HepG2 (cell line): ENCODE results near the gene CDC37. TPM values are rescaled to one million over a fixed set of nuclear protein-coding genes. Genes with fewer than 3 reads are reported as not detected.
A peak's percentile ranks its signal among the peaks of the same experiment; 100 is the strongest.

Experiments
- CEBPG ChIP-seq: IDR thresholded peaks from 2 replicates; pipeline ENCODE4 v1.6.1; 2016
- CHCHD3 ChIP-seq: sonication (generic); formaldehyde crosslinking; IDR thresholded peaks from 2 replicates; pipeline ENCODE4 v1.8.0; 2022; ENCODE audit warnings: mild to moderate bottlenecking, missing genetic modification reagents, moderate library complexity
- CREM ChIP-seq, 2 experiments: sonication (generic) in 1 of 2; formaldehyde crosslinking in 1 of 2; IDR thresholded peaks; 2 replicates each; pipeline versions ENCODE4 v1.4.0 to v1.6.1; 2016 to 2020; ENCODE audit warnings: antibody characterized with exemption in 1 of 2, mild to moderate bottlenecking in 1 of 2, missing genetic modification reagents in 1 of 2
- EED ChIP-seq: sonication (generic); formaldehyde crosslinking; IDR thresholded peaks from 2 replicates; pipeline ENCODE4 v1.5.0; 2020; ENCODE audit warnings: mild to moderate bottlenecking, missing genetic modification reagents
- EZH2 ChIP-seq: conservative IDR thresholded peaks from 2 replicates; pipeline ENCODE4 v1.6.1; 2012; ENCODE audit warnings: mild to moderate bottlenecking, low read depth, low read length, moderate library complexity
- FOXA3 ChIP-seq: IDR thresholded peaks from 2 replicates; pipeline ENCODE4 v1.6.1; 2016; ENCODE audit warnings: missing genetic modification reagents, missing compliant biosample characterization
- KDM5A ChIP-seq: fragments of 200-600 bp; sonication (generic); IDR thresholded peaks from 2 replicates; pipeline ENCODE4 v1.7.0; 2018; ENCODE audit warnings: antibody characterized with exemption, mild to moderate bottlenecking, low read length, borderline replicate concordance
- KDM6A ChIP-seq: IDR thresholded peaks from 2 replicates; pipeline ENCODE4 v1.6.1; 2016; ENCODE audit warnings: low read depth
- ZNF124 ChIP-seq: sonication (generic); formaldehyde crosslinking; IDR thresholded peaks from 2 replicates; pipeline ENCODE4 v1.4.0; 2020; ENCODE audit warnings: missing genetic modification reagents
- ZNF230 ChIP-seq: sonication (generic); formaldehyde crosslinking; IDR thresholded peaks from 2 replicates; pipeline ENCODE4 v1.4.0; 2020; ENCODE audit warnings: mild to moderate bottlenecking, missing genetic modification reagents
- ZNF292 ChIP-seq: sonication (generic); formaldehyde crosslinking; IDR thresholded peaks from 2 replicates; pipeline ENCODE4 v1.8.1; 2022; ENCODE audit warnings: mild to moderate bottlenecking, low read depth, missing genetic modification reagents, borderline replicate concordance
- ZNF451 ChIP-seq: sonication (generic); formaldehyde crosslinking; IDR thresholded peaks from 2 replicates; pipeline ENCODE4 v1.5.0; 2020; ENCODE audit warnings: mild to moderate bottlenecking, missing genetic modification reagents
- ZNF709 ChIP-seq: sonication (generic); formaldehyde crosslinking; IDR thresholded peaks from 2 replicates; pipeline ENCODE4 v1.5.0; 2020; ENCODE audit warnings: mild to moderate bottlenecking, missing genetic modification reagents
- ZNF749 ChIP-seq: sonication (generic); formaldehyde crosslinking; IDR thresholded peaks from 2 replicates; pipeline ENCODE4 v1.8.0; 2022; ENCODE audit warnings: mild to moderate bottlenecking, missing genetic modification reagents, moderate library complexity, borderline replicate concordance
- ZNF879 ChIP-seq: sonication (generic); formaldehyde crosslinking; IDR thresholded peaks from 2 replicates; pipeline ENCODE4 v1.8.1; 2023; ENCODE audit warnings: missing genetic modification reagents
- ZSCAN20 ChIP-seq: sonication (generic); formaldehyde crosslinking; IDR thresholded peaks from 2 replicates; pipeline ENCODE4 v1.4.0; 2020; ENCODE audit warnings: missing genetic modification reagents, mild to moderate bottlenecking, borderline replicate concordance
- polyA plus RNA-seq, 8 experiments: library from polyadenylated mRNA; depleted of rRNA in 3 of 8; stranded (reverse) in 7 of 8; unstranded in 1 of 8; fragments of >200 nt; fragmentation: Illumina TruSeq in 4 of 8; extraction: Trizol in 4 of 8; gene quantifications; 2 replicates each; pipeline versions ENCODE4 v1.2.1 to v1.2.3, GENCODE V29; 2011 to 2016; ENCODE audit warnings: low read depth in 4 of 8, missing spikeins in 1 of 8, mixed read lengths in 1 of 8; ENCODE audit not compliant: insufficient read depth in 1 of 8
- total RNA-seq, 5 experiments: library from RNA; depleted of rRNA; stranded (reverse); fragments of >200 nt; fragmentation: Illumina TruSeq; extraction: Trizol; gene quantifications; 2 replicates each; pipeline ENCODE4 v1.2.3, GENCODE V29; 2016; ENCODE audit warnings: low read depth in 1 of 5
- TF ChIP-seq, protein P1 (sequence below): IDR thresholded peaks from 2 replicates; pipeline ENCODE4 v1.6.1; 2012; ENCODE audit warnings: low read length, improper control_type of control experiment
- TF ChIP-seq, protein P2 (sequence below): sonication (generic); formaldehyde crosslinking; IDR thresholded peaks from 2 replicates; pipeline ENCODE4 v1.5.1; 2020; ENCODE audit warnings: missing genetic modification reagents, mild to moderate bottlenecking, borderline replicate concordance
- TF ChIP-seq, protein P3 (sequence below): IDR thresholded peaks from 2 replicates; pipeline ENCODE4 v1.6.1; 2012; ENCODE audit warnings: low read depth, low read length, improper control_type of control experiment
- TF ChIP-seq, protein P4 (sequence below), 2 experiments: fragments of 450-650 bp in 1 of 2; sonication (generic) in 1 of 2; formaldehyde crosslinking; IDR thresholded peaks; 2 replicates each; pipeline versions ENCODE4 v1.5.0 to v1.8.0; 2020 to 2022; ENCODE audit warnings: mild to moderate bottlenecking in 1 of 2, missing genetic modification reagents in 1 of 2

CDC37 gene
- total and polyA plus RNA-seq, 2 of the 13 experiments (the other 11 are each of a cell fraction or from before 2014, with no cell fraction given): 158 to 177 TPM

DNA sequence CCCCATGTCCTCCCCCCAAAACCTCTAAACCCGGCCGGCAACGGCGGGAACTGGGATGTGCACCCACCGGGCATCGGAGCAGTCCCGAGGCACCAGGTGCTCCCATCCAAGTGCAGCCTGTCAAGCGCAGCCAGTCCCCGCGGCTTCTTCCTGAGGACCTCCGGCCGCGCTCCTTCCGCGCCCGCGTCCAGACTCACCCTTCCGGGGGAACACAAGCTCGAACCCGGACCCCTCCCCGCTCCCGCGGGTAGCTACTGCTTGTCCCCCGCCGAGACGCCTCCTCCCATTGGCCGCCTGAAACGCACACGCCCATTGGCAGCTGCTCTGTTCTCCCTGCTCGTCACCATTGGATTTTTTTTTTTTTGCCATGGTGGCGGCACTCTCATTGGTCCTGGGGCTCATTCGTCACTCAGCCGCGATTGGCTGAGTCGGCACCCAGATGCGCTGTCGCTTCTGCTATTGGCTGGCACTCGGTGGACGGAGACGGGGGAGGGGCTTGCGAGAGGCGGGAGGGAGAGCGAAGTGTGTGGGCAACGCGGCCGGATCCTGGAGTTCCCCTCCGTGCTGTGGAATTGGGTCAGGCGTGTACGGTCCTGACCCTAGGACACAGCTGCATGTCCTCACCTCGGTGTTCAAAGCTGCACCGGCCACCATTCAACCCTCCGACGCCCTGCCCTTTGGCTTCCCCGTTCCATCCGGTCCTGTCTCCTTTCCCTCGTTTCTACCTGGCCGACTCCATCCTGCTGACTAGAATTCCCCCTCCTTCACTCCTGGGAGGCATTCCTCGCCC, 22.8 kb downstream of the CDC37 start, which contains the start of gene TYK2 (continued):
- TF ChIP-seq FOXA3 (0 out of 2 replicates have a peak, but pooled peaks have one; percentile 14), ZNF879 (no peak), ZSCAN20 (0 out of 2 replicates have a peak, but pooled peaks have one; percentile 64), ZNF709 (CRISPR knock-in tag) (peak; percentile 51; the same call in 1 of the 2 replicates), CREM (IDR thresholded peaks at IDR 0.05) (peak; percentile 94), CREM (CRISPR knock-in tag; IDR thresholded peaks at IDR 0.05) (peak; percentile 76), CHCHD3 (CRISPR knock-in tag) (0 out of 2 replicates have a peak, but pooled peaks have one; percentile 23), ZNF292 (CRISPR knock-in tag) (no peak), CEBPG (CRISPR knock-in tag) (no peak; the same call in 1 of the 2 replicates), ZNF124 (CRISPR knock-in tag) (no peak), EZH2 (no peak), EED (CRISPR knock-in tag) (0 out of 2 replicates have a peak, but pooled peaks have one; percentile 37), ZNF451 (CRISPR knock-in tag) (0 out of 2 replicates have a peak, but pooled peaks have one; percentile 25), KDM6A (CRISPR knock-in tag) (no peak), ZNF749 (CRISPR knock-in tag) (no peak), KDM5A (peak; percentile 66), ZNF230 (CRISPR knock-in tag) (peak; percentile 46; the same call in 1 of the 2 replicates)
- TF ChIP-seq, protein P1, sequence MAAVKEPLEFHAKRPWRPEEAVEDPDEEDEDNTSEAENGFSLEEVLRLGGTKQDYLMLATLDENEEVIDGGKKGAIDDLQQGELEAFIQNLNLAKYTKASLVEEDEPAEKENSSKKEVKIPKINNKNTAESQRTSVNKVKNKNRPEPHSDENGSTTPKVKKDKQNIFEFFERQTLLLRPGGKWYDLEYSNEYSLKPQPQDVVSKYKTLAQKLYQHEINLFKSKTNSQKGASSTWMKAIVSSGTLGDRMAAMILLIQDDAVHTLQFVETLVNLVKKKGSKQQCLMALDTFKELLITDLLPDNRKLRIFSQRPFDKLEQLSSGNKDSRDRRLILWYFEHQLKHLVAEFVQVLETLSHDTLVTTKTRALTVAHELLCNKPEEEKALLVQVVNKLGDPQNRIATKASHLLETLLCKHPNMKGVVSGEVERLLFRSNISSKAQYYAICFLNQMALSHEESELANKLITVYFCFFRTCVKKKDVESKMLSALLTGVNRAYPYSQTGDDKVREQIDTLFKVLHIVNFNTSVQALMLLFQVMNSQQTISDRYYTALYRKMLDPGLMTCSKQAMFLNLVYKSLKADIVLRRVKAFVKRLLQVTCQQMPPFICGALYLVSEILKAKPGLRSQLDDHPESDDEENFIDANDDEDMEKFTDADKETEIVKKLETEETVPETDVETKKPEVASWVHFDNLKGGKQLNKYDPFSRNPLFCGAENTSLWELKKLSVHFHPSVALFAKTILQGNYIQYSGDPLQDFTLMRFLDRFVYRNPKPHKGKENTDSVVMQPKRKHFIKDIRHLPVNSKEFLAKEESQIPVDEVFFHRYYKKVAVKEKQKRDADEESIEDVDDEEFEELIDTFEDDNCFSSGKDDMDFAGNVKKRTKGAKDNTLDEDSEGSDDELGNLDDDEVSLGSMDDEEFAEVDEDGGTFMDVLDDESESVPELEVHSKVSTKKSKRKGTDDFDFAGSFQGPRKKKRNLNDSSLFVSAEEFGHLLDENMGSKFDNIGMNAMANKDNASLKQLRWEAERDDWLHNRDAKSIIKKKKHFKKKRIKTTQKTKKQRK: no peak
- TF ChIP-seq, protein P2, sequence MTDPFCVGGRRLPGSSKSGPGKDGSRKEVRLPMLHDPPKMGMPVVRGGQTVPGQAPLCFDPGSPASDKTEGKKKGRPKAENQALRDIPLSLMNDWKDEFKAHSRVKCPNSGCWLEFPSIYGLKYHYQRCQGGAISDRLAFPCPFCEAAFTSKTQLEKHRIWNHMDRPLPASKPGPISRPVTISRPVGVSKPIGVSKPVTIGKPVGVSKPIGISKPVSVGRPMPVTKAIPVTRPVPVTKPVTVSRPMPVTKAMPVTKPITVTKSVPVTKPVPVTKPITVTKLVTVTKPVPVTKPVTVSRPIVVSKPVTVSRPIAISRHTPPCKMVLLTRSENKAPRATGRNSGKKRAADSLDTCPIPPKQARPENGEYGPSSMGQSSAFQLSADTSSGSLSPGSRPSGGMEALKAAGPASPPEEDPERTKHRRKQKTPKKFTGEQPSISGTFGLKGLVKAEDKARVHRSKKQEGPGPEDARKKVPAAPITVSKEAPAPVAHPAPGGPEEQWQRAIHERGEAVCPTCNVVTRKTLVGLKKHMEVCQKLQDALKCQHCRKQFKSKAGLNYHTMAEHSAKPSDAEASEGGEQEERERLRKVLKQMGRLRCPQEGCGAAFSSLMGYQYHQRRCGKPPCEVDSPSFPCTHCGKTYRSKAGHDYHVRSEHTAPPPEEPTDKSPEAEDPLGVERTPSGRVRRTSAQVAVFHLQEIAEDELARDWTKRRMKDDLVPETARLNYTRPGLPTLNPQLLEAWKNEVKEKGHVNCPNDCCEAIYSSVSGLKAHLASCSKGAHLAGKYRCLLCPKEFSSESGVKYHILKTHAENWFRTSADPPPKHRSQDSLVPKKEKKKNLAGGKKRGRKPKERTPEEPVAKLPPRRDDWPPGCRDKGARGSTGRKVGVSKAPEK: no peak
- TF ChIP-seq, protein P3, sequence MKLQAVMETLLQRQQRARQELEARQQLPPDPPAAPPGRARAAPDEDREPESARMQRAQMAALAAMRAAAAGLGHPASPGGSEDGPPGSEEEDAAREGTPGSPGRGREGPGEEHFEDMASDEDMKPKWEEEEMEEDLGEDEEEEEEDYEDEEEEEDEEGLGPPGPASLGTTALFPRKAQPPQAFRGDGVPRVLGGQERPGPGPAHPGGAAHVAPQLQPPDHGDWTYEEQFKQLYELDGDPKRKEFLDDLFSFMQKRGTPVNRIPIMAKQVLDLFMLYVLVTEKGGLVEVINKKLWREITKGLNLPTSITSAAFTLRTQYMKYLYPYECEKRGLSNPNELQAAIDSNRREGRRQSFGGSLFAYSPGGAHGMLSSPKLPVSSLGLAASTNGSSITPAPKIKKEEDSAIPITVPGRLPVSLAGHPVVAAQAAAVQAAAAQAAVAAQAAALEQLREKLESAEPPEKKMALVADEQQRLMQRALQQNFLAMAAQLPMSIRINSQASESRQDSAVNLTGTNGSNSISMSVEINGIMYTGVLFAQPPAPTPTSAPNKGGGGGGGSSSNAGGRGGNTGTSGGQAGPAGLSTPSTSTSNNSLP: no peak; the same call in 1 of the 2 replicates
- TF ChIP-seq, protein P4, sequence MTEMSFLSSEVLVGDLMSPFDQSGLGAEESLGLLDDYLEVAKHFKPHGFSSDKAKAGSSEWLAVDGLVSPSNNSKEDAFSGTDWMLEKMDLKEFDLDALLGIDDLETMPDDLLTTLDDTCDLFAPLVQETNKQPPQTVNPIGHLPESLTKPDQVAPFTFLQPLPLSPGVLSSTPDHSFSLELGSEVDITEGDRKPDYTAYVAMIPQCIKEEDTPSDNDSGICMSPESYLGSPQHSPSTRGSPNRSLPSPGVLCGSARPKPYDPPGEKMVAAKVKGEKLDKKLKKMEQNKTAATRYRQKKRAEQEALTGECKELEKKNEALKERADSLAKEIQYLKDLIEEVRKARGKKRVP (CRISPR knock-in tag; IDR thresholded peaks at IDR 0.05): no peak
